ENCODE data around the gene NSMCE1. TPM values are rescaled to one million over a fixed set of nuclear protein-coding genes. Genes with fewer than 3 reads are reported as not detected.

Gene NSMCE1
- total RNA-seq, 2 experiments from 2014 or later, result 69.0 to 75.6 TPM

DNA sequence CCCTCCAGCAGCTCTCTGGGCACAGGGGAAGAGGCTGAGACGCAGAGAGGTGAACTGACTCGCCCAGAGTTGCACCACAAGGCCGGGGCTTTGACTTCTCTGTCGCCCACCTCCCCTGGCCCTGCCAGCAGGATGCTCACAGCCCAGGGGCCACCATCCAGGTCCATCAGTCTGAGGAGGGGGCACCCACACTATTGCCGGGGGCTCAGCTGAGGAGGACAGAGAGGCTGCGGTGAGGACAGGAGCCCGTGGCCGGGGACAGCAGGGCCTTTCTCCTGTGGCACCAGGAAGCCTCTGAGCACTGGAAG lies 32.7 kb downstream of the NSMCE1 start:
- H3K4me3 Mint-ChIP-seq, result peak overlapping the region; percentile 76
- ATAC-seq (ENCODE audit: low read depth), result no peak
- no peaks in the 10 kb centered on the region for H3K27me3 Mint-ChIP-seq
- no peak for DNase-seq
- peaks cover 82% of the 10 kb centered on the region for H3K4me1 Mint-ChIP-seq
- H3K36me3 Mint-ChIP-seq, result peaks cover 9% of the 10 kb centered on the region
- H3K27ac Mint-ChIP-seq, result peak overlapping the region; percentile 100
- POLR2A ChIA-PET, result interaction anchor here (0.6 to 16.5 kb wide), 19 partner anchors 11 to 229 kb away, joined by 3 to 275 read pairs (median 6); partner anchors contain the start of genes KDM8 and NSMCE1
- no peaks in the 10 kb centered on the region for H3K9me3 Mint-ChIP-seq

DNA sequence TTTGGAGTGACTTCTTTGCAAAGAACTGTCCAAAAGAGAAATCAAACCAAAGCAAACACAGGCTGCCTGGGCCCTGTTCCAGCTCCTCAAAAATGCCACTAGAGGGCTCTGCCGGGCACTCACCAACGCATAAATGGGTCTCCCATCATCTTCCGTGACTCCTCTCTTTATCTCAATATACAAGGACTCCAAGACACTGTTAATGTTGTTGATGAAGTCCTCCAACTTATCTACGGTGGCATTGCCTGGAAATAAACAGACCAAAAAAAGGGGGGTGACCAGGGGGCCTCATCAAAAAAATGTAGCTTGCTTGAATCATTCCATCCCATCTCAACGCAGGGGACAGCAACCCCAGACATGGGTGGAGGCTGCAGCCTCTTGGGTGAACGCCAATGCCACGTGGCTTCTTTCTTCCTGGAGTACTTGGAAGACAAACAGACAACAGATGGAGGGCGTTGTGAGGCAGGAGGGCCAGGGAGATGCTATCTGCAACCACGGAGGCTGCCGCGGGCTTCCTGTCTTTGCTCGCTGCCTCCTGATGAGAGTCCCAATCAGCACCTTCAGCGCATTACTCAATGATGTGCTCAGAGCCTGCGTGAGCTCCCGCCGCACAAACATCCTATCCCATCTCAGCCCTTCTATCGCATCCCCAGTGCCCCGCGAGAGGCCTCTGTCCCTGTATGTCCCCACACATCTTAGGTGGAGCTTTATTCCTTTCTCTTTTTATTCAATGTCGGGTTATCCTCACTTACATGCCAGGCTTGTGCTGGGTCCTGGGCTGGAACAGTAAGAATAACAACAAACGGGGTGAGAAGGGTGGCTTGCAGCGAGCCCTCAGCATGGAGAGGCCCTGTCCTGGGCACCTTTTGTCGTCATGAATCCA lies 33.3 kb downstream of the NSMCE1 start:
- peak; percentile 84 for DNase-seq
- Mint-ChIP-seq H3K27me3 (no peaks in the 10 kb centered on the region), H3K36me3 (peaks cover 14% of the 10 kb centered on the region), H3K27ac (peak overlapping the region; percentile 100), H3K9me3 (no peaks in the 10 kb centered on the region), H3K4me3 (peak overlapping the region; percentile 76), H3K4me1 (peaks cover 84% of the 10 kb centered on the region)
- POLR2A ChIA-PET, result interaction anchor here (0.6 to 16.5 kb wide), 32 partner anchors 8 to 229 kb away, joined by 3 to 275 read pairs (median 5); partner anchors contain the start of genes KDM8 and NSMCE1
- ATAC-seq (ENCODE audit: low read depth), result peak; percentile 61

DNA sequence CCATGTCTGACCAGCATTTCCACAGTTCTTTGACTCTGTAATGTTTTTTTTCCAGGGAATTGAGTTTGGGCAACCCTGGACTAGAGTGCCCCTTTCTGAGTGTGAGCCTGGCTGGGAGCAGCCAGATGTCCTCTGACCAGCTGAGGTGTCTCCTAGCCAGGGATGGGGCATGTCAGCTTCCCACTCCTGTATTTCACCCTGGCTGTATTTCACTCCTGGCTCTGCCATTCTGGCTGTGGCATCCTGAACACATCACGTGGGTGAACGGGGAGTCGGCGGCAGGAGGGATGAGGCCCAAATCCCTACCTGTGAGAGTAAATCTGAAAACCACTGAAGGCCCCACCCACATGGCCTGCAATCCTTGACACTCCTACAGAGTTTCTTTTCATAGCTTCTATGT lies 34.0 kb downstream of the NSMCE1 start:
- DNase-seq, result no peak
- H3K27me3 Mint-ChIP-seq, result no peaks in the 10 kb centered on the region
- H3K4me1 Mint-ChIP-seq, result peaks cover 80% of the 10 kb centered on the region
- peak overlapping the region; percentile 100 for H3K27ac Mint-ChIP-seq
- H3K9me3 Mint-ChIP-seq, result no peaks in the 10 kb centered on the region
- no peak for ATAC-seq (ENCODE audit: low read depth)
- H3K4me3 Mint-ChIP-seq, result peak overlapping the region; percentile 76
- H3K36me3 Mint-ChIP-seq, result peaks cover 14% of the 10 kb centered on the region
- POLR2A ChIA-PET, result interaction anchor here (0.7 to 16.5 kb wide), 31 partner anchors 9 to 230 kb away, joined by 3 to 275 read pairs (median 5); partner anchors contain the start of genes KDM8 and NSMCE1

DNA sequence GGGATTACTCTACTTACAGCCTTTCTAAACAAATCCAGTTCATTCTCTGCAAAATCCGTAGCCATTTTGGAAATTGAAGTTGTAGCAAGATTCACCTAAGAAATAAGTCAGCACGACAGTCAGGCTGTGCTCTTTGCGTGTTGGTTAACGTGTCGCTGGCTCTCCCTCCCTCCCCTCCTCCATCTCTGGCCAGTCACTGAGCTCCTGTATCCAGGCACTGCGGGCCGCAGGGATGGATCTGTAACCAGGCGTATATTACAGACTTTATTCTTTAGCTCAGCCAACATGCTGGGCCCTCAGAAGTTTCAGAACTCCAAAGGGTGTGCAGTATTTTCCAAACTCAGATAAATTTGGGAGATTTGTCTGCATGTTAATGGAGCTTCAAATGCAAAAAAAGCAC lies 34.4 kb downstream of the NSMCE1 start:
- Mint-ChIP-seq H3K4me1 (peaks cover 81% of the 10 kb centered on the region), H3K36me3 (peaks cover 15% of the 10 kb centered on the region), H3K4me3 (peak overlapping the region; percentile 76), H3K27me3 (no peaks in the 10 kb centered on the region), H3K9me3 (no peaks in the 10 kb centered on the region), H3K27ac (peak overlapping the region; percentile 100)
- POLR2A ChIA-PET, result interaction anchor here (0.7 to 16.5 kb wide), 20 partner anchors 9 to 226 kb away, joined by 3 to 275 read pairs (median 6); partner anchors contain the start of gene KDM8
- no peak for DNase-seq
- ATAC-seq (ENCODE audit: low read depth), result no peak

DNA sequence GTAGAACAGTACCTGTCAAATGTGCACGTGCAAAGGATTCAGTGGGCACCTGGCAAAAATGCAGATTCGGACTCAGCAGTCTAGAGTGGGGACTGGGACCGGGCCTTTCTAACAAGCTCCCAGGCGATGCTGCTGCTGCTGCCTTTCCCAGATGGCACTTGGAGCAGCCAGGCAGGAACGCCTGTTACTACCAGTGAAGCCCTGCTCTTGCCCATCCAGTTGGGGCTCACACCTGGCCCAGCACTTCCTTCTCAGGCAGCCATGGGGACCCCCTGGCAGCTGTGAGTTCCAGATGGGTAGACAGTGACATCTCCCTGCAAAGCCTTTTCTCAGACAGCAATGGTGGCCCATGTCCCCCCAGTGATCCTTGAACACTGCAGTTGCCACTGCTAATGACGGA lies 34.8 kb downstream of the NSMCE1 start:
- H3K27ac Mint-ChIP-seq, result peak overlapping the region; percentile 100
- DNase-seq, result no peak
- POLR2A ChIA-PET, result interaction anchor here (0.7 to 16.5 kb wide), 12 partner anchors 20 to 226 kb away, joined by 3 to 275 read pairs (median 8); partner anchors contain the start of gene KDM8
- H3K4me3 Mint-ChIP-seq, result peak overlapping the region; percentile 76
- peaks cover 19% of the 10 kb centered on the region for H3K36me3 Mint-ChIP-seq
- no peak for ATAC-seq (ENCODE audit: low read depth)
- H3K9me3 Mint-ChIP-seq, result no peaks in the 10 kb centered on the region
- H3K4me1 Mint-ChIP-seq, result peaks cover 81% of the 10 kb centered on the region
- no peaks in the 10 kb centered on the region for H3K27me3 Mint-ChIP-seq

DNA sequence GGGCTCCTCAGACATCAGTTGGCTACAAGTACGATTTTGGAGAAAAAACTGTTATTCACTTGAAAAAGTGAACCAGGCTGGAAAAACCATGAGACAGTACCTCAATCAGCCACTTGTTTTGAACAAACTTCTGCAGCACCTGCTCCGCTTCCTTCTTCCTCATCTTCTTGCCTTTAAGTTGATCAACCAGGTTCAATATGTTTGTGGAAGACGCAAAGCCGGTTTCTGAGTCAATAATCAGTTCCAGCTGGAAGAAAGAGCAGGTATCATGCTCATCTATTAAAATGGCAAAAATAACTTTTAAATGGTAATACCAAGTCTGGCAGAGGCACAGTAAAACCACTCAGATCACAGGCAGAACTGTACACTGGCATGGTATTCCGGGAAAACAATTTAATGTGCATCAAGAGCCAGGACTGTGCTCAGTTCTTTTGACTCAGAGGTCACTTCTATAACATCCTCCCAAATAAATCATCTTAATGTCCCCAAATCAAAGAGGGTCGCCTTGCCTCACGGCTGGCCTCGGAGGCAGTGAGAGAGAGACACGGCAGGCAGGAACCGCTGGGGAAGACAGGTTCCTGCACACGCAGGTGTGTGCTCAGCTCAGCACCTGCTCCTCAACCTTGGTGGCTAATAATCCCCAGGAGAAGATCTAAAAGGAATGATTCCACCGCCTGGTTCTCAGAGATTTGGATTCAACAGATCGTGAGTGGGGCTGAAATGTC lies 35.5 kb downstream of the NSMCE1 start:
- H3K36me3 Mint-ChIP-seq, result peaks cover 19% of the 10 kb centered on the region
- H3K4me3 Mint-ChIP-seq, result peak overlapping the region; percentile 75
- no peak for ATAC-seq (ENCODE audit: low read depth)
- H3K27me3 Mint-ChIP-seq, result no peaks in the 10 kb centered on the region
- no peak for DNase-seq
- POLR2A ChIA-PET, result interaction anchor here (1.8 to 16.5 kb wide), 6 partner anchors 29 to 134 kb away, joined by 13 to 275 read pairs (median 37); partner anchors contain the start of gene KDM8
- H3K27ac Mint-ChIP-seq, result peak overlapping the region; percentile 100
- H3K9me3 Mint-ChIP-seq, result no peaks in the 10 kb centered on the region
- H3K4me1 Mint-ChIP-seq, result peaks cover 75% of the 10 kb centered on the region

DNA sequence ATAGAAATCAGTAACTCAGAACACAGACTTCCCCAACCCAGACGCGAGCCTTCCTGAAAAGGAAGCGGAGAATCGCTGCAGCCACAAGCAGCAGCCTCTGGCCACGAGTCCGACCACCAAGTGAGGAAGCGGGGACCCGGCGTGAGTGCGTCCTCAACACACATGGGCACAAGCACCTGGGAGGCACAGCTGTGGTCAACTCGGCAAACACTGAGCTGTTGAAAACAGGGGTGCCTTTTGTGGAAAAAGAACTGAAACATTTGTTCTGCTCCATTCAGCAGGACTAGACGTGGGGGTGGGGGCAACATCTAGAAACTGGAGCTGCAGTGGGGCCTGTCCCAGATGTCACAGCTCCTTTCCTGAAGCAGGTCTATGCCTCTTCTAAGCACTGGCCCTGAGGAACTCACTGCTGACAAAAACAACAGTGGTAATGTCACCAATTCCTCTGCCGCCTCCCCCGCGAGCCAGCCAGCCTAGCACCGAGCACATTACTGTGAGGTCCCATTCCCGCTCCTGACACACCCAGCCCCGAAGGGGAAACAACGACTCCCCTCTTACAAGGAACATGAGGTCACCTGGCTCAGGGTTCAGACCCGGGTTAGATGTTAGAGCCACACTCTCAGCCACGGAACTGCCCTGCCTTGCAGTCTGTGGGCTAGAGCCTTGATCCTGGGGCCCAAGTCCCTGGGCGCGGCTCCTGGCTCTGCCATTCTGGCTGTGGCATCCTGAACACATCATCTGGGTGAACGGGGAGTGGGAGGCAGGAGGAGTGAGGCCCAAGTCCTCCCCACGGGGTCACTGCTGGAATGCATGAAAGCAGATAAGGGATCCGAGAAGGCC lies 36.3 kb downstream of the NSMCE1 start:
- Mint-ChIP-seq H3K4me1 (peaks cover 67% of the 10 kb centered on the region), H3K36me3 (peaks cover 19% of the 10 kb centered on the region), H3K27ac (peak overlapping the region; percentile 100), H3K27me3 (no peaks in the 10 kb centered on the region), H3K9me3 (no peaks in the 10 kb centered on the region), H3K4me3 (peak overlapping the region; percentile 75)
- peak; percentile 1 for ATAC-seq (ENCODE audit: low read depth)
- POLR2A ChIA-PET, result interaction anchor here (0.6 to 16.5 kb wide), 10 partner anchors 14 to 170 kb away, joined by 3 to 275 read pairs (median 6); partner anchors contain the start of genes IL21R, KDM8 and NSMCE1
- DNase-seq, result peak; percentile 59

DNA sequence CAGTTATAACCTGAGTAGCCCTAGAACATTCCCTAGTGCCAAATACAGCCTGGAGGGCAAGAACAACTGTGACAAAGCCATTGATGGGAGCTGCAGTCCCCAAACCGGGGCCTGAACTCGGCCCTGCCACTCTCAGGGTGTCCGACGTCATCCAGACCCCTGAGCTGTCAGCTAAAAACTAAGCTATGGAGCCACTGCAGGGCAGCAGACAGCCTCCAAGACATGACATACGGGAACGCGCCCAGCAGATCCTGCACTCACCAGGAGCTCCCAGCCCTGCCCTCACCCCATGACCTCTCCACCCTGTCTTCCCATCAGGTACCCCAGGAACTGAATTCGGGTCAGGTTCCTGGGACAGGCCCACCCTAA lies 36.9 kb downstream of the NSMCE1 start:
- peak overlapping the region; percentile 75 for H3K4me3 Mint-ChIP-seq
- H3K36me3 Mint-ChIP-seq, result peaks cover 17% of the 10 kb centered on the region
- H3K27ac Mint-ChIP-seq, result peak overlapping the region; percentile 100
- no peaks in the 10 kb centered on the region for H3K9me3 Mint-ChIP-seq
- no peak for ATAC-seq (ENCODE audit: low read depth)
- POLR2A ChIA-PET, result interaction anchor here (0.6 to 16.5 kb wide), 11 partner anchors 13 to 170 kb away, joined by 3 to 275 read pairs (median 5); partner anchors contain the start of genes IL21R, KDM8 and NSMCE1
- H3K27me3 Mint-ChIP-seq, result no peaks in the 10 kb centered on the region
- DNase-seq, result no peak
- peaks cover 63% of the 10 kb centered on the region for H3K4me1 Mint-ChIP-seq

DNA sequence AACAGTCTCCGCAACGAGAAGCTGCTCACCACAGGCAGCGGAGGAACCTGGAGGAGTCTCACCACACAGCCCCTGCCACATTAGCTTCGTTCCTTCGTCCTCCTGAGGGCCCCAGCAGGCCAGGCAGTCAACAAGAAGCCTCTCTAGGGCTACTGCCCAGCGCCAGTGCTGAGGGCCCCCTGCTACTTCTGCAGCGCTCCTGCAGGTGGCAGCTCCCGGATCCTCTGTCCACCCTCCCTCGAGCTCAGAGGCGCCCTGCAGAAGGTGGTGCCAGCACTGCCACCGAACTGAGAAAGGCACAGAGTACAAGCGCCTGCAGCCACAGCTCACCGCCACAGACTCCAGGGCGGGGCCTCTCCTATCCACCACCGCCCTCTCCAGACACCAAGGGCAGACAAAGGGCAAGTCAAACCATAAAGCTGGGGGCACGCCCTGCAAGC lies 38.0 kb downstream of the NSMCE1 start:
- ATAC-seq (ENCODE audit: low read depth) (peak; percentile 49), DNase-seq (peak; percentile 73)
- Mint-ChIP-seq H3K36me3 (peaks cover 21% of the 10 kb centered on the region), H3K27me3 (no peaks in the 10 kb centered on the region), H3K4me3 (peak overlapping the region; percentile 75), H3K4me1 (peaks cover 63% of the 10 kb centered on the region), H3K9me3 (no peaks in the 10 kb centered on the region), H3K27ac (peak overlapping the region; percentile 100)
- POLR2A ChIA-PET, result interaction anchor here (0.6 to 16.5 kb wide), 16 partner anchors 11 to 196 kb away, joined by 3 to 275 read pairs (median 5); partner anchors contain the start of genes KDM8 and NSMCE1

DNA sequence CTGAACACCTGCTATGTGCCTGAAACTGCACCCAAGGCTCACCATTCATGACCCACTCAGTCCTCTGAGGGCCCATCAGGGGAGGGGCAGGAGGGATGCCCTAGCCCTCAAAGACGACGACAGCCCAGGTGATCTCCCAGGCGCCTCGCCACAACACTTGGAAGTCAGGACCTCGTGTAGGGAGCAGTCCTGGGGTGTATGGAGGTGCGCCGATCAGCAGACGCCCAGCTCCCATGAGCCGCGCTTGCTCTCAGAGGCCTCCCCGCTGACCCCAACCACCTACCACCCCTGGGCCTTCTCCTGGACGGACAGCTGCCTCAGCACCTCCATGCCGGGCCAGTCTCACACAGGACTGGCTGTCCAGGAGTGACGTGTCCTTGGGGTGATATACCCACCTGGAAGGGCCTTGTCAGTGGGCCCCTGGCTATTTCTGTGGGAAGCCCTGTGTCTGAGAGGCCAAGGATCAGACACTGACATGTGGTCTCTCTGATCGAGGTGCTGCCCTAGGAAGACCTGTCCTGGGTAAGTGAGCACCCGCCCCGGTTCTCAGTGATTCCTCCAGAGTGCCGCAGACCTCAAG lies 38.6 kb downstream of the NSMCE1 start:
- Mint-ChIP-seq H3K27me3 (no peaks in the 10 kb centered on the region), H3K9me3 (no peaks in the 10 kb centered on the region), H3K27ac (peak overlapping the region; percentile 100), H3K4me1 (peaks cover 58% of the 10 kb centered on the region), H3K4me3 (peak overlapping the region; percentile 75), H3K36me3 (peaks cover 21% of the 10 kb centered on the region)
- POLR2A ChIA-PET, result interaction anchor here (0.9 to 16.5 kb wide), 10 partner anchors 19 to 197 kb away, joined by 3 to 275 read pairs (median 6); partner anchors contain the start of genes KDM8 and NSMCE1
- no peak for DNase-seq
- ATAC-seq (ENCODE audit: low read depth), result no peak

DNA sequence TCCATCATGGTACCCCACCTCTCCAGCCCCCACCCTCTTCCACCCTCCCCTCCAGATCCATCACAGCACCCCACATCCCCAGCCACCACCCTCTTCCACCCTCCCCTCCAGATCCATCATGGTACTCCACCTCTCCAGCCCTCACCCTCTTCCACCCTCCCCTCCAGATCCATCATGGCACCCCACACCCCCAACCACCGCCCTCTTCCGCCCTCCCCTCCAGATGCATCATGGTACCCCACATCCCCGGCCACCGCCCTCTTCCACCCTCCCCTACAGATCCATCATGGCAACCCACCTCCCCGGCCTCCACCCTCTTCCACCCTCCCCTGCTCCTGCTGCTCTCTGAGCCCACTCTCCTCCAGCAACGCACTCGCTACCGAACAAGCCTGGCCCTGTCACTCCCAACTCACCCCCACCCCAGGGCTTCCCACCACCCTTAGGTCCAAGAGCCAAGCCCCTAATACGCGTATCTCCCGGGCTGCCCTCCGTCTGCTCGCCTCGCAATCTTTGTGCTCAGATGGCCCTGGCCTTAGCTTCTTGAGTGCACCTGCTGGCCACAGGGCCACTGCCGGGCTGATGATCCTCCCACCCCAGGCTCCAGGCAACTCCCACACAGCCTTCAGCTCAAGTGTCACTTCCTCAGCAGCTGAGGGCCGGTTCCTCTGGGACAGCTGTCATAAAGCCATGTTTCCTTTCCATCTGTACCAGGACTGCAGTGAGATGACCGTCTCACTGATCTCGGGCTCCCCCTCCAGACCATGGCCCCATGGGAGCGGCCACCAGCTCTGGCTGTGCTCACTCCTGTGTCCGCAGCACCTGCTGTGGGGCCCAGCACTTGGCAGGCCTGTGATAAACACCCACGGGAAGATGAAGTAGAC lies 39.7 kb downstream of the NSMCE1 start:
- H3K27ac Mint-ChIP-seq, result peak overlapping the region; percentile 76
- H3K9me3 Mint-ChIP-seq, result no peaks in the 10 kb centered on the region
- POLR2A ChIA-PET, result interaction anchor here (1.4 to 3.8 kb wide), 4 partner anchors 18 to 138 kb away, joined by 3 to 35 read pairs (median 12); partner anchors contain the start of gene KDM8
- peaks cover 23% of the 10 kb centered on the region for H3K36me3 Mint-ChIP-seq
- no peaks in the 10 kb centered on the region for H3K27me3 Mint-ChIP-seq
- H3K4me1 Mint-ChIP-seq, result peaks cover 52% of the 10 kb centered on the region
- H3K4me3 Mint-ChIP-seq, result no peak overlapping the region
- DNase-seq, result no peak
- ATAC-seq (ENCODE audit: low read depth), result no peak
